Upper lobe of left lung (tissue), 6 donors: ENCODE measurements around the gene DDX31. TPM values are rescaled to one million over a fixed set of nuclear protein-coding genes. Genes with fewer than 3 reads are reported as not detected.

ENCODE experiments used
- ATAC-seq, 2 donors: fragments of 200-7000 bp; cut with Tn5 transposase; one replicate each; pipeline ENCODE4 v1.9.1; 2022; ENCODE audit warnings: mild to moderate bottlenecking in 2 of 2, moderate library complexity in 2 of 2; ENCODE audit not compliant: low FRiP score in 2 of 2
- DNase-seq, 2 donors: peaks; one replicate each; pipeline ENCODE4 v3.0.0-alpha.2; 2019 to 2020
- H3K27ac ChIP-seq, 4 donors: fragments of 200-600 bp; sonication (generic); one replicate each; pipeline ENCODE4 v1.5.1; 2016 to 2019
- H3K27me3 ChIP-seq, 4 donors: fragments of 200-600 bp; sonication (generic); one replicate each; pipeline ENCODE4 v1.5.1; 2017 to 2019
- H3K36me3 ChIP-seq, 4 donors: fragments of 200-600 bp; sonication (generic); one replicate each; pipeline ENCODE4 v1.5.1; 2016 to 2019
- H3K4me1 ChIP-seq, 4 donors: fragments of 200-600 bp; sonication (generic); one replicate each; pipeline ENCODE4 v1.5.1; 2018 to 2019
- H3K4me3 ChIP-seq, 4 donors: fragments of 200-600 bp; sonication (generic); one replicate each; pipeline ENCODE4 v1.5.1; 2017 to 2019; ENCODE audit warnings: mild to moderate bottlenecking in 2 of 4, moderate library complexity in 1 of 4
- H3K9me3 ChIP-seq, 4 donors: fragments of 200-600 bp; sonication (generic); one replicate each; pipeline ENCODE4 v1.5.1; 2018 to 2019
- CTCF ChIP-seq, 6 experiments: fragments of 450-650 bp in 4 of 6; fragments of 200-600 bp in 2 of 6; sonication (generic) in 2 of 6; IDR thresholded peaks; one replicate each; pipeline ENCODE4 v1.5.1; 2016 to 2019; ENCODE audit warnings: antibody characterized with exemption in 6 of 6
- EP300 ChIP-seq, 4 donors: sonication (generic); formaldehyde crosslinking; IDR thresholded peaks; one replicate each; pipeline ENCODE4 v1.5.1; 2017; ENCODE audit warnings: antibody characterized with exemption in 4 of 4, control low read depth in 2 of 4
- POLR2A ChIP-seq, 4 donors: fragments of 450-650 bp; IDR thresholded peaks; one replicate each; pipeline ENCODE4 v1.5.1; 2016 to 2017; ENCODE audit warnings: antibody characterized with exemption in 4 of 4, mild to moderate bottlenecking in 2 of 4
- POLR2AphosphoS5 ChIP-seq, 2 donors: sonication (generic); formaldehyde crosslinking; IDR thresholded peaks; one replicate each; pipeline ENCODE4 v1.5.1; 2017; ENCODE audit warnings: antibody characterized with exemption in 2 of 2
- WGBS, 2 donors: methylation state at CpG; one replicate each; pipeline ENCODE4 v1.1.5; 2017 to 2018; 5-methylcytosine and 5-hydroxymethylcytosine counted together
- total RNA-seq, 6 donors: library from RNA; depleted of rRNA in 4 of 6; stranded (reverse); fragments of >200 nt in 4 of 6; gene quantifications; one replicate each; pipeline versions ENCODE4 v1.1.0 to v1.2.1, GENCODE V29; 2016 to 2021
- donor health status: DM: no; HTN: no; CAD: no; lungs with moderate emphysema.
- donor health status: DM: no; HTN: yes; CAD: no; lungs with severe emphysema.

The DDX31 gene
- total RNA-seq, 6 donors from 2014 or later = 13.5 to 22.1 (median 18.8) TPM

- H3K9me3 ChIP-seq = no peaks in the 10 kb centered on the region
- no peak overlapping the region for H3K4me3 ChIP-seq
- no peak for DNase-seq
- H3K4me1 ChIP-seq = no peaks in the 10 kb centered on the region
- H3K27ac ChIP-seq = no peak overlapping the region
- no peak for ATAC-seq
- 65 to 82% methylated on average over 6 of the region's 6 CpGs for whole genome bisulfite sequencing, 2 donors
- peaks cover 16 to 66% (median 30%) of the 10 kb centered on the region in 4 donors for H3K36me3 ChIP-seq
- no peak for TF ChIP-seq POLR2A (IDR thresholded peaks at IDR 0.05)
- no peak for TF ChIP-seq POLR2AphosphoS5 (IDR thresholded peaks at IDR 0.05)
- no peak for TF ChIP-seq EP300 (IDR thresholded peaks at IDR 0.05)
- peak in 1 of 6 experiments; percentile 20 for TF ChIP-seq CTCF (IDR thresholded peaks at IDR 0.05)
- H3K27me3 ChIP-seq = no peaks in the 10 kb centered on the region
These were observed 18.5 kb downstream of the DDX31 start for GRCh38 chr9:132651259-132651658.

GRCh38 chr9:132648685-132649084 lies 21.1 kb downstream of the DDX31 start:
- H3K9me3 ChIP-seq = no peaks in the 10 kb centered on the region
- H3K27ac ChIP-seq = no peak overlapping the region
- H3K27me3 ChIP-seq = no peaks in the 10 kb centered on the region
- DNase-seq = no peak
- H3K36me3 ChIP-seq = peaks cover 34 to 81% (median 49%) of the 10 kb centered on the region in 4 donors
- ATAC-seq = no peak
- 89 to 92% methylated on average over 3 of the region's 3 CpGs for WGBS, 2 donors
- H3K4me1 ChIP-seq = no peaks in the 10 kb centered on the region
- no peak overlapping the region for H3K4me3 ChIP-seq
- TF ChIP-seq POLR2AphosphoS5 (IDR thresholded peaks at IDR 0.05) = no peak
- no peak for TF ChIP-seq EP300 (IDR thresholded peaks at IDR 0.05)
- no peak for TF ChIP-seq CTCF (IDR thresholded peaks at IDR 0.05)
- no peak for TF ChIP-seq POLR2A (IDR thresholded peaks at IDR 0.05)

- H3K36me3 ChIP-seq = peaks cover 35 to 85% (median 50%) of the 10 kb centered on the region in 4 donors
- H3K4me3 ChIP-seq = no peak overlapping the region
- no peak for TF ChIP-seq POLR2A (IDR thresholded peaks at IDR 0.05)
- no peak for TF ChIP-seq POLR2AphosphoS5 (IDR thresholded peaks at IDR 0.05)
- TF ChIP-seq EP300 (IDR thresholded peaks at IDR 0.05) = no peak
- no peak for TF ChIP-seq CTCF (IDR thresholded peaks at IDR 0.05)
- 95 to 96% methylated on average over 7 of the region's 7 CpGs for WGBS, 2 donors
- no peaks in the 10 kb centered on the region for H3K4me1 ChIP-seq
- H3K9me3 ChIP-seq = no peaks in the 10 kb centered on the region
- H3K27ac ChIP-seq = no peak overlapping the region
- no peak for ATAC-seq
- no peak for DNase-seq
- H3K27me3 ChIP-seq = no peaks in the 10 kb centered on the region
These were observed 21.5 kb downstream of the DDX31 start for GRCh38 chr9:132648283-132648682.

- no peaks in the 10 kb centered on the region for H3K9me3 ChIP-seq
- ATAC-seq (no peak), DNase-seq (no peak)
- H3K4me1 ChIP-seq = no peaks in the 10 kb centered on the region
- no peaks in the 10 kb centered on the region for H3K27me3 ChIP-seq
- TF ChIP-seq POLR2AphosphoS5 (IDR thresholded peaks at IDR 0.05) (no peak), EP300 (IDR thresholded peaks at IDR 0.05) (no peak), POLR2A (IDR thresholded peaks at IDR 0.05) (no peak), CTCF (IDR thresholded peaks at IDR 0.05) (no peak)
- peaks cover 38 to 89% (median 52%) of the 10 kb centered on the region in 4 donors for H3K36me3 ChIP-seq
- 90% methylated on average over 2 of the region's 2 CpGs for WGBS, 2 donors
- no peak overlapping the region for H3K4me3 ChIP-seq
- H3K27ac ChIP-seq = no peak overlapping the region
These were observed 22.0 kb downstream of the DDX31 start for GRCh38 chr9:132647806-132648205.

- TF ChIP-seq POLR2AphosphoS5 (IDR thresholded peaks at IDR 0.05) = no peak
- no peak for TF ChIP-seq CTCF (IDR thresholded peaks at IDR 0.05)
- no peak for TF ChIP-seq POLR2A (IDR thresholded peaks at IDR 0.05)
- no peak for TF ChIP-seq EP300 (IDR thresholded peaks at IDR 0.05)
- Histone ChIP-seq H3K9me3 (no peaks in the 10 kb centered on the region), H3K27ac (no peak overlapping the region), H3K4me1 (no peaks in the 10 kb centered on the region), H3K27me3 (no peaks in the 10 kb centered on the region), H3K4me3 (no peak overlapping the region), H3K36me3 (peaks cover 38 to 85% (median 51%) of the 10 kb centered on the region in 4 donors)
- DNase-seq (no peak), ATAC-seq (no peak)
- WGBS, 2 donors = 88 to 93% methylated on average over 4 of the region's 4 CpGs
These were observed 22.4 kb downstream of the DDX31 start for GRCh38 chr9:132647355-132647754.
